Sigmoid colon (tissue), 7 donors: ENCODE measurements around the gene MTO1. TPM values are rescaled to one million over a fixed set of nuclear protein-coding genes. Genes with fewer than 3 reads are reported as not detected.

Experiments used
- DNase-seq: peaks from one replicate; pipeline ENCODE4 v3.0.0-alpha.2; 2019
- H3K27ac ChIP-seq, 4 donors: fragments of 200-600 bp; sonication (generic); one replicate each; pipeline ENCODE4 v1.5.1; 2016 to 2019; ENCODE audit warnings: mild to moderate bottlenecking in 1 of 4
- H3K27me3 ChIP-seq, 3 donors: fragments of 200-600 bp; sonication (generic); one replicate each; pipeline ENCODE4 v1.5.1; 2019; ENCODE audit warnings: mild to moderate bottlenecking in 1 of 3
- H3K36me3 ChIP-seq, 4 donors: fragments of 200-600 bp; sonication (generic); one replicate each; pipeline ENCODE4 v1.5.1; 2016 to 2019
- H3K4me1 ChIP-seq, 4 donors: fragments of 200-600 bp; sonication (generic); one replicate each; pipeline ENCODE4 v1.5.1; 2017 to 2019
- H3K4me3 ChIP-seq, 4 donors: fragments of 200-600 bp; sonication (generic); one replicate each; pipeline ENCODE4 v1.5.1; 2017 to 2019; ENCODE audit warnings: mild to moderate bottlenecking in 2 of 4, moderate library complexity in 1 of 4
- H3K9me3 ChIP-seq, 4 donors: fragments of 200-600 bp in 3 of 4; sonication (generic) in 3 of 4; one replicate each; pipeline versions ENCODE4 v1.5.1 to v1.6.1; 2013 to 2019
- CTCF ChIP-seq, 4 experiments: fragments of 450-650 bp in 3 of 4; fragments of 200-600 bp in 1 of 4; IDR thresholded peaks; one replicate each; pipeline ENCODE4 v1.5.1; 2016 to 2019; ENCODE audit warnings: antibody characterized with exemption in 4 of 4, mild to moderate bottlenecking in 3 of 4, moderate library complexity in 2 of 4
- EP300 ChIP-seq, 4 donors: sonication (generic); formaldehyde crosslinking; IDR thresholded peaks; one replicate each; pipeline ENCODE4 v1.6.1; 2017; ENCODE audit warnings: antibody characterized with exemption in 4 of 4
- POLR2A ChIP-seq, 2 donors: fragments of 450-650 bp; IDR thresholded peaks; one replicate each; pipeline ENCODE4 v1.6.1; 2016; ENCODE audit warnings: antibody characterized with exemption in 2 of 2, mild to moderate bottlenecking in 2 of 2, moderate library complexity in 2 of 2
- POLR2AphosphoS5 ChIP-seq, 4 donors: sonication (generic); formaldehyde crosslinking; IDR thresholded peaks; one replicate each; pipeline ENCODE4 v1.6.1; 2017; ENCODE audit warnings: antibody characterized with exemption in 4 of 4
- WGBS, 2 donors: extraction: QIAGEN DNeasy Blood & Tissue Kit; methylation state at CpG; one replicate each; pipeline ENCODE4 v1.1.7; 2013; 5-methylcytosine and 5-hydroxymethylcytosine counted together
- intact Hi-C: fragments of 100-400 bp; cut with DNase I; formaldehyde crosslinking; loops from one replicate; pipeline ENCODE4 v1.15.1; 2023
- polyA plus RNA-seq, 3 donors: library from polyadenylated mRNA; stranded (reverse); fragments of 200-250 nt; gene quantifications; one replicate each; pipeline ENCODE4 v1.2.3, GENCODE V29; 2013
- total RNA-seq, 4 donors: library from RNA; depleted of rRNA; stranded (reverse); fragments of >200 nt; gene quantifications; one replicate each; pipeline ENCODE4 v1.1.0, GENCODE V29; 2016
- donor health status: healthy with polysubstance abuse.
- donor health status: Bipolar disorder and iron deficiency.
- donor health status: healthy.

MTO1 gene
- total and polyA plus RNA-seq, 7 donors = 12.0 to 42.3 (median 17.9) TPM

- DNase-seq = no peak
- Histone ChIP-seq H3K9me3 (no peaks in the 10 kb centered on the region), H3K36me3 (peaks cover 47 to 100% (median 69%) of the 10 kb centered on the region in 4 donors), H3K27me3 (no peaks in the 10 kb centered on the region), H3K4me1 (no peaks in the 10 kb centered on the region), H3K27ac (no peak overlapping the region), H3K4me3 (no peak overlapping the region)
- 84 to 86% methylated on average over 2 of the region's 2 CpGs for WGBS, 2 donors
- intact Hi-C loops = no loop called here
- no peak for TF ChIP-seq POLR2A (IDR thresholded peaks at IDR 0.05)
- no peak for TF ChIP-seq EP300 (IDR thresholded peaks at IDR 0.05)
- no peak for TF ChIP-seq CTCF (IDR thresholded peaks at IDR 0.05)
- no peak for TF ChIP-seq POLR2AphosphoS5 (IDR thresholded peaks at IDR 0.05)
These were observed 22.9 kb downstream of the MTO1 start for GRCh38 chr6:73484438-73484837.

- H3K4me1 ChIP-seq = no peaks in the 10 kb centered on the region
- WGBS, 2 donors = 90 to 98% methylated on average over 7 of the region's 7 CpGs
- no peaks in the 10 kb centered on the region for H3K9me3 ChIP-seq
- H3K36me3 ChIP-seq = peaks cover 27 to 94% (median 41%) of the 10 kb centered on the region in 4 donors
- DNase-seq = no peak
- H3K4me3 ChIP-seq = no peak overlapping the region
- no peaks in the 10 kb centered on the region for H3K27me3 ChIP-seq
- intact Hi-C loops = no loop called here
- no peak for TF ChIP-seq CTCF (IDR thresholded peaks at IDR 0.05)
- TF ChIP-seq POLR2A (IDR thresholded peaks at IDR 0.05) = no peak
- TF ChIP-seq POLR2AphosphoS5 (IDR thresholded peaks at IDR 0.05) = no peak
- TF ChIP-seq EP300 (IDR thresholded peaks at IDR 0.05) = no peak
- H3K27ac ChIP-seq = no peak overlapping the region
These were observed 25.9 kb downstream of the MTO1 start for GRCh38 chr6:73487473-73487872.

GRCh38 chr6:73491377-73491776 lies 29.8 kb downstream of the MTO1 start:
- TF ChIP-seq EP300 (IDR thresholded peaks at IDR 0.05) = no peak
- no peak for TF ChIP-seq CTCF (IDR thresholded peaks at IDR 0.05)
- no peak for TF ChIP-seq POLR2AphosphoS5 (IDR thresholded peaks at IDR 0.05)
- no peak for TF ChIP-seq POLR2A (IDR thresholded peaks at IDR 0.05)
- Histone ChIP-seq H3K36me3 (peaks cover 25 to 93% (median 35%) of the 10 kb centered on the region in 4 donors), H3K27ac (no peak overlapping the region), H3K27me3 (no peaks in the 10 kb centered on the region), H3K4me3 (no peak overlapping the region), H3K4me1 (no peaks in the 10 kb centered on the region), H3K9me3 (no peaks in the 10 kb centered on the region)
- intact Hi-C loops = no loop called here
- no peak for DNase-seq

GRCh38 chr6:73497915-73498314 lies 36.4 kb downstream of the MTO1 start:
- Histone ChIP-seq H3K4me3 (no peak overlapping the region), H3K27me3 (no peaks in the 10 kb centered on the region), H3K4me1 (no peaks in the 10 kb centered on the region), H3K9me3 (no peaks in the 10 kb centered on the region), H3K36me3 (peaks cover 20 to 97% (median 51%) of the 10 kb centered on the region in 4 donors), H3K27ac (no peak overlapping the region)
- no peak for TF ChIP-seq POLR2A (IDR thresholded peaks at IDR 0.05)
- no peak for TF ChIP-seq EP300 (IDR thresholded peaks at IDR 0.05)
- no peak for TF ChIP-seq CTCF (IDR thresholded peaks at IDR 0.05)
- TF ChIP-seq POLR2AphosphoS5 (IDR thresholded peaks at IDR 0.05) = no peak
- no peak for DNase-seq
- intact Hi-C loops = no loop called here
- WGBS, 2 donors = 95 to 98% methylated on average over 3 of the region's 3 CpGs
